Measurements from ENCODE around the gene SPG21.

SPG21 gene

DNA sequence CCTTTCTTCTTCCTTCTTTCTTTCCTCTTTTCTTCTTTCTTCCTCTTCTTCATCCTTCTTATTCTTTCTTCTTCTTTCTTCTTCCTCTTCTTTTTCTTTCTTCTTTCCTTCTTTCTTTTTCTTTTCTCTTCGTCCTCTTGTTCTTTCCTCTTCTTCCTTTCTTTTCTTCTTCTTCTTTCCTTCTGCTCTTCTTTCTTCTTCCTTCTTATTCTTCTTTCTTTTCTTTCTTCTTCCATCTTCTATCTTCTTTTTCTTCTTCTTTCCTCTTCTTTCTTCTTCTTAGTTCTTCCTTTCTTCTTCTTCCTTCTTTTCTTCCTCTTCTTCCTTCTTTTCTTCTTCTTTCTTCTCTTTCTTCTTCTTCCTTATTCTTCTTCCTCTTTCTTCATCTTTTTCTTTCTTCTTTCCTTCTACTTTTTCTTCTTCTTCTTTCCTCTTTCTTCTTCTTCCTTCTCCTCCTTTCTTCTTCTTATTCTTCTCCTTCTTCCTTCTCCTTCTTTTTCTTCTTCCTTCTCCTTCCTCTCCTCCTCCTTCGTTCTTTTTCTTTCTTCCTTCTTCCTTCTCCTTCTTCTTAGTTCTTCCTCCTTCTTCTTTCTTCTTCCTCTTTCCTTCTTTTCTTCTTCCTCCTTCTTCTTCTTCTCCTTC lies 37.8 kb downstream of the SPG21 start:
- Histone ChIP-seq H3K4me1 (ENCODE audit: control insufficient read depth, low read length) (no peaks in the 10 kb centered on the region), H3K4me3 (ENCODE audit: low read length) (no peak overlapping the region), H4K20me1 (ENCODE audit: control insufficient read depth, insufficient read depth, low read depth, low read length) (no peaks in the 10 kb centered on the region), H3K27ac (ENCODE audit: low read depth, low read length) (no peak overlapping the region), H3K9me3 (ENCODE audit: control insufficient read depth, insufficient read depth, low read length) (no peaks in the 10 kb centered on the region), H3K4me2 (ENCODE audit: low read length) (no peak overlapping the region), H3F3A (ENCODE audit: control insufficient read depth, insufficient read depth) (peaks cover 23% of the 10 kb centered on the region), H3K9me2 (replicated peaks; ENCODE audit: control insufficient read depth, low read length) (no peaks in the 10 kb centered on the region), H3K36me3 (ENCODE audit: control insufficient read depth, low read length) (peaks cover 6% of the 10 kb centered on the region), H3K27me3 (ENCODE audit: control insufficient read depth, low read length) (no peaks in the 10 kb centered on the region), H3K79me2 (ENCODE audit: control insufficient read depth, low read length) (no peaks in the 10 kb centered on the region)
- no peak for TF ChIP-seq EZH2phosphoT487 (IDR thresholded peaks at IDR 0.05; ENCODE audit: borderline replicate concordance, low read length)
- TF ChIP-seq, protein P1, sequence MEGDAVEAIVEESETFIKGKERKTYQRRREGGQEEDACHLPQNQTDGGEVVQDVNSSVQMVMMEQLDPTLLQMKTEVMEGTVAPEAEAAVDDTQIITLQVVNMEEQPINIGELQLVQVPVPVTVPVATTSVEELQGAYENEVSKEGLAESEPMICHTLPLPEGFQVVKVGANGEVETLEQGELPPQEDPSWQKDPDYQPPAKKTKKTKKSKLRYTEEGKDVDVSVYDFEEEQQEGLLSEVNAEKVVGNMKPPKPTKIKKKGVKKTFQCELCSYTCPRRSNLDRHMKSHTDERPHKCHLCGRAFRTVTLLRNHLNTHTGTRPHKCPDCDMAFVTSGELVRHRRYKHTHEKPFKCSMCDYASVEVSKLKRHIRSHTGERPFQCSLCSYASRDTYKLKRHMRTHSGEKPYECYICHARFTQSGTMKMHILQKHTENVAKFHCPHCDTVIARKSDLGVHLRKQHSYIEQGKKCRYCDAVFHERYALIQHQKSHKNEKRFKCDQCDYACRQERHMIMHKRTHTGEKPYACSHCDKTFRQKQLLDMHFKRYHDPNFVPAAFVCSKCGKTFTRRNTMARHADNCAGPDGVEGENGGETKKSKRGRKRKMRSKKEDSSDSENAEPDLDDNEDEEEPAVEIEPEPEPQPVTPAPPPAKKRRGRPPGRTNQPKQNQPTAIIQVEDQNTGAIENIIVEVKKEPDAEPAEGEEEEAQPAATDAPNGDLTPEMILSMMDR (IDR thresholded peaks at IDR 0.05; ENCODE audit: low read depth, low read length, poor library complexity, severe bottlenecking): no peak

- Histone ChIP-seq H3K4me3 (ENCODE audit: low read length) (no peak overlapping the region), H4K20me1 (ENCODE audit: control insufficient read depth, insufficient read depth, low read depth, low read length) (no peaks in the 10 kb centered on the region), H3K9me3 (ENCODE audit: control insufficient read depth, insufficient read depth, low read length) (no peaks in the 10 kb centered on the region), H3K4me2 (ENCODE audit: low read length) (no peak overlapping the region), H3K79me2 (ENCODE audit: control insufficient read depth, low read length) (no peaks in the 10 kb centered on the region), H3K4me1 (ENCODE audit: control insufficient read depth, low read length) (no peaks in the 10 kb centered on the region), H3K27me3 (ENCODE audit: control insufficient read depth, low read length) (no peaks in the 10 kb centered on the region), H3K27ac (ENCODE audit: low read depth, low read length) (no peak overlapping the region), H3K36me3 (ENCODE audit: control insufficient read depth, low read length) (peaks cover 4% of the 10 kb centered on the region; the same call in 1 of the 2 replicates), H3K9me2 (replicated peaks; ENCODE audit: control insufficient read depth, low read length) (no peaks in the 10 kb centered on the region), H3F3A (ENCODE audit: control insufficient read depth, insufficient read depth) (peaks cover 23% of the 10 kb centered on the region)
- TF ChIP-seq, protein P1 (IDR thresholded peaks at IDR 0.05; ENCODE audit: low read depth, low read length, poor library complexity, severe bottlenecking): no peak
- TF ChIP-seq EZH2phosphoT487 (IDR thresholded peaks at IDR 0.05; ENCODE audit: borderline replicate concordance, low read length): no peak
Observed at GRCh38 chr15:64950888-64951287, 38.8 kb downstream of the SPG21 start.

DNA sequence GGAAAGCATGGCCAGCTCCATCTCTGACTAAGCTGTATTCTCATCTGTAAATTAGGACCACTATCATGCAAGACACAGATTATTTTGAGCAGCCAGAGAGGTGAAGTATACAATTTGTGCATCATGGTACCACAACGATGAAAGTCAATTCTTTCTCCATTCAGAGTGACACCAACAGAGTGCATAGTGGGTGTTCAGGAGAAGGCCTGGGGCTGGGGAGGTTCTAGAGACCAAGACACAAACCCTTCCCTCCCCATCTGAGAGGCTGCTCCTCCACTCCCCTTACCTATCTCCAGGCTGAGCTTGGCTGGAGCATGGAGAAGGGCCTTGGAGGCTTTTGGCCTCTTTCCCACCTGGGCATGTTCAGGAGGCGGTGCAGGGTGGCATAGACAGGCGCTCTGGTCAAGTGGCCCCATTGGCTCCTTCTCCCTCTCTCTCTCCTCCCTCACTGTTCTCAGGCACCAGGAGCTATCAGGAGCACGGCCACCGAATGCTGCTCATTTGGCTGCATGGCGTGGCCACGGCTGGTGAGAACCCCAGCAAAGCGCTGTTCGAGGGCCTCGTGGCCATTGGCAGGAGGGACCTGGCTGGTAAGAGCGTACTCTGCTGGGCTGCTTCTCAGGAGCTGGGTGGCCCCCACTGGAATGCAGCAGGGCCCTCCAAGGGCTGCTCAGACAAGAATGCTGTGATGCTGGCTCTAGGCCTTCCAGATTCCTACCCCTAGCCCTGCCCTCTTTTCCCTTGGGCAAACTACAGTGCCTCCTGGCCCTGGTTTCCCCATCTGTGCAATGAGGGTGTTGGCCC lies 40.1 kb downstream of the SPG21 start:
- TF ChIP-seq, protein P1 (IDR thresholded peaks at IDR 0.05; ENCODE audit: low read depth, low read length, poor library complexity, severe bottlenecking): no peak
- TF ChIP-seq EZH2phosphoT487 (IDR thresholded peaks at IDR 0.05; ENCODE audit: borderline replicate concordance, low read length): no peak

More for the DNA sequence above, 40.1 kb downstream of the SPG21 start:
- Histone ChIP-seq H3K9me2 (replicated peaks; ENCODE audit: control insufficient read depth, low read length) (no peaks in the 10 kb centered on the region), H3K27me3 (ENCODE audit: control insufficient read depth, low read length) (no peaks in the 10 kb centered on the region), H3F3A (ENCODE audit: control insufficient read depth, insufficient read depth) (peaks cover 23% of the 10 kb centered on the region), H3K9me3 (ENCODE audit: control insufficient read depth, insufficient read depth, low read length) (no peaks in the 10 kb centered on the region), H4K20me1 (ENCODE audit: control insufficient read depth, insufficient read depth, low read depth, low read length) (no peaks in the 10 kb centered on the region), H3K27ac (ENCODE audit: low read depth, low read length) (no peak overlapping the region), H3K4me2 (ENCODE audit: low read length) (no peak overlapping the region), H3K36me3 (ENCODE audit: control insufficient read depth, low read length) (no peaks in the 10 kb centered on the region), H3K4me1 (ENCODE audit: control insufficient read depth, low read length) (no peaks in the 10 kb centered on the region), H3K79me2 (ENCODE audit: control insufficient read depth, low read length) (no peaks in the 10 kb centered on the region), H3K4me3 (ENCODE audit: low read length) (no peak overlapping the region)

Data from DOHH2 (cell line).